ENCODE data around the gene C11orf54. TPM values are rescaled to one million over a fixed set of nuclear protein-coding genes. Genes with fewer than 3 reads are reported as not detected.

The C11orf54 gene
- total RNA-seq, 1 donor from 2014 or later, result 19.7 TPM

DNA sequence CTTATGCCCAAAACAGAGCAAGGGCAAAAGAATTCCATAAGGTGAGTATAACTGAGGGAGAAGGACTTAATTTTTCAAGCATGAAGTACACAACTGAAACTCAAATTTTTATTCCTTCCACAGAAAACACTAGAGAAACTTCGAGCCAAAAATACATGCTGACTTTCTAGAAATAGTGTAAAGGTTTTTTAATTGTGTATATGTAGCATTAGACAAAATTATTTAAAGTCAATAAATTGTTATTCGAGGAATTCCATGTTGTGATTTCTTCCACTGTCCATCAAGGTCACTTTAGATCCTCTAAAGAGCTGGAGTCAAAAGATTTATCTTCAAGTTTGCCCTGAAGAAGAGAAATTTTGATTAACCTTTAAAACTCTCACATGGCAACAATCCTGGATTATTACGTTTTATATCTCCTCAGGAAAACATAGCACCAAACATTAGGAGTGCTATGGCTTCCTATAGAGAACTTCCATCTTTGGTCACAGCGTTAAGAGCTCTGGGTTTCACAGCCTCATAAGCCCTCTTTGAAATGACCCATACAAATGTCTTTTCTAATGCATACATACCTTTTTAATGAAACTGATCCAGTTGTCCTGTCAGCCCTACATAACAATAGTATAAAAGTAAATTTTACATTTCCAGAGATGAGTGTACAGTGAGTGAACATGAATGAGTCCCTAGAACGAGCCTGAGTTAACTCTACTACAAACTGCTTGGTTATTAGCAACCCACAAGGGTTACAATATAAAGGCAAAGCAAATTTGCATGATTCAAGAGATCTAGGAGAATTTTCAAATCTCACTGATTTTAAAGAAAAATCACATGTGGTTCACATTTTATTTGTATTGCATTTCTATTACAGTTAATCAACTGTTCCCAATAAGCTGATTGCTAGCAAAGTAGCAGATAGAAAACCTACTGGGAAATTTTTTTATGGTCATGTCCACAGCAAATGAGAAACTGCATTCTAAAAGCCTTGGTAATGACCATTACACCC is 11.1 kb upstream of the C11orf54 start:
- TF ChIP-seq, protein P1, sequence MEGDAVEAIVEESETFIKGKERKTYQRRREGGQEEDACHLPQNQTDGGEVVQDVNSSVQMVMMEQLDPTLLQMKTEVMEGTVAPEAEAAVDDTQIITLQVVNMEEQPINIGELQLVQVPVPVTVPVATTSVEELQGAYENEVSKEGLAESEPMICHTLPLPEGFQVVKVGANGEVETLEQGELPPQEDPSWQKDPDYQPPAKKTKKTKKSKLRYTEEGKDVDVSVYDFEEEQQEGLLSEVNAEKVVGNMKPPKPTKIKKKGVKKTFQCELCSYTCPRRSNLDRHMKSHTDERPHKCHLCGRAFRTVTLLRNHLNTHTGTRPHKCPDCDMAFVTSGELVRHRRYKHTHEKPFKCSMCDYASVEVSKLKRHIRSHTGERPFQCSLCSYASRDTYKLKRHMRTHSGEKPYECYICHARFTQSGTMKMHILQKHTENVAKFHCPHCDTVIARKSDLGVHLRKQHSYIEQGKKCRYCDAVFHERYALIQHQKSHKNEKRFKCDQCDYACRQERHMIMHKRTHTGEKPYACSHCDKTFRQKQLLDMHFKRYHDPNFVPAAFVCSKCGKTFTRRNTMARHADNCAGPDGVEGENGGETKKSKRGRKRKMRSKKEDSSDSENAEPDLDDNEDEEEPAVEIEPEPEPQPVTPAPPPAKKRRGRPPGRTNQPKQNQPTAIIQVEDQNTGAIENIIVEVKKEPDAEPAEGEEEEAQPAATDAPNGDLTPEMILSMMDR (IDR thresholded peaks at IDR 0.05; ENCODE audit: insufficient read depth, low read length, severe bottlenecking), result no peak
- Histone ChIP-seq H3K36me3 (ENCODE audit: control insufficient read depth, insufficient read depth, low read length) (peaks cover 16% of the 10 kb centered on the region), H3K4me3 (ENCODE audit: low read depth, low read length) (no peak overlapping the region), H3K27me3 (ENCODE audit: control insufficient read depth, insufficient read depth, low read length) (no peaks in the 10 kb centered on the region)
- FAIRE-seq (no peak), DNase-seq (ENCODE audit: low read depth) (no peak)

DNA sequence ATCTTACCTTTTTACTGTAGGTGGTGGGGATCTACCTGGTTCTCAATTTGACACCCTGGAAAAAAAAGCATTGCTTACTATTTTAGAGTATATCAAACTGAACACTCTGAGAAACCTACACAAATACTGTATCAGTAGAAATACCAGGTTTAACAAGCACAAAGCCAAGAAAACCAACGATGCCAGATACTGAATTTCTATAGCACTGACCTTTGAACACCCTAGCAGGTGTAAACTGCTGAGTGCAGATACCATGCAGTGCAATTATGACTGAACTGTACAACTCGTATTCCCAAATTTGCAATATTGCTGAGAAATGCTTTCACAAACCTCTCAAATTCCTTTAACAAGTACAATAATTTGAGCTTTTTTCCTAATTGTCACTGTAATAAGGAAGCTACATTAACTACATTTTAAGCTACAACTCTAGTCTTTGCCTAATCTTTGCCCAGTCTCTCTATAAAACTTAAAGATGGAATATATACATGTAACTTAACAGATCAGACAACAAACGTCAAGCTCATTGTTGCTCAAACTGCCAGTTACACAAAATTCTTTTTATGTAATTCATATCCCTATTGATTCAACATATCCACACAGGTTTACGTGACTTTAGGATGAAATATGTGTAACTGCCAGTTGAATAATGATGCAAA is 9.1 kb upstream of the C11orf54 start:
- no peak for FAIRE-seq
- H3K36me3 ChIP-seq (ENCODE audit: control insufficient read depth, insufficient read depth, low read length), result peaks cover 18% of the 10 kb centered on the region
- TF ChIP-seq, protein P1 (IDR thresholded peaks at IDR 0.05; ENCODE audit: insufficient read depth, low read length, severe bottlenecking), result no peak

GRCh38 chr11:93733474-93733873 is 8.0 kb upstream of the C11orf54 start:
- no peak for FAIRE-seq
- TF ChIP-seq, protein P1 (IDR thresholded peaks at IDR 0.05; ENCODE audit: insufficient read depth, low read length, severe bottlenecking), result no peak
- Histone ChIP-seq H3K27me3 (ENCODE audit: control insufficient read depth, insufficient read depth, low read length) (no peaks in the 10 kb centered on the region), H3K4me3 (ENCODE audit: low read depth, low read length) (no peak overlapping the region), H3K36me3 (ENCODE audit: control insufficient read depth, insufficient read depth, low read length) (peaks cover 20% of the 10 kb centered on the region)
- DNase-seq (ENCODE audit: low read depth), result no peak

More for the DNA sequence above, 9.1 kb upstream of the C11orf54 start:
- no peak for DNase-seq (ENCODE audit: low read depth)
- no peak overlapping the region for H3K4me3 ChIP-seq (ENCODE audit: low read depth, low read length)
- H3K27me3 ChIP-seq (ENCODE audit: control insufficient read depth, insufficient read depth, low read length), result no peaks in the 10 kb centered on the region

DNA sequence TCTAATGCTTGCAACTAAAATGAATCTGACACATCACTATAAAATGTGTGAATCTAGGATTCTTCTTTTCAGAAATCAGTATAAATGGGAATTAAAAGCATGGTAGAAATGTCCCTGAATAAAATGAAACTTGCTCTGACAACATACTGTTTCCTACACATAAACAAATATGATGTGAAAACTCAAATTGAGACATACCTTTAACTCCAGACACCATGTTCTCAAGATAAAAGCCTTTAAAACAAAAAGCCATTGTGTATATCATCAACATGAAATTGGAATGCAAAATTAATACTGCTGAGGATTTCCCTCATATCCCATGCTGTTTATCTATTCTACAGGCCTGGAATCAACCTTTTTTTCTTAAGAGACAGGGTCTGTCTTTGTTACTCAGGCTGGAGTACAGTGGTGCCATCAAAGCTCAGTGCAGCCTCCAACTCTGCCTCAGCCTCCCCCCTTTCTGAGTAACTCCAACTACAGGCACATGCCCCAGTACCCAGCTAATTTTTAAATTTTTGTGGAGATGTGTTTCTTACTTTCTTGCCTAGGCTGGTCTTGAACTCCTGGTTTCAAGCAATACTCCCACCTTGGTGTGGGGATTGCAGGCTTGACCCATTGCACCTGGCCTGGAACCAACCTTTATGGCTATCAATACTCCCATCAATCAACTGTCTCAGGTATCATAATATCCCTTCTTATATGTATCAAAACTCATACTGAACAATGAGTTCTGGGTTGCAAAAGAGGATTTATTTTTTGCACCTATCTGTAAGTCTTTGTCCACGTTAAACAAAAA is 6.8 kb upstream of the C11orf54 start:
- H3K4me3 ChIP-seq (ENCODE audit: low read depth, low read length), result no peak overlapping the region
- TF ChIP-seq, protein P1 (IDR thresholded peaks at IDR 0.05; ENCODE audit: insufficient read depth, low read length, severe bottlenecking), result no peak
- H3K36me3 ChIP-seq (ENCODE audit: control insufficient read depth, insufficient read depth, low read length), result peaks cover 21% of the 10 kb centered on the region
- FAIRE-seq (no peak), DNase-seq (ENCODE audit: low read depth) (no peak)
- no peaks in the 10 kb centered on the region for H3K27me3 ChIP-seq (ENCODE audit: control insufficient read depth, insufficient read depth, low read length)

DNA sequence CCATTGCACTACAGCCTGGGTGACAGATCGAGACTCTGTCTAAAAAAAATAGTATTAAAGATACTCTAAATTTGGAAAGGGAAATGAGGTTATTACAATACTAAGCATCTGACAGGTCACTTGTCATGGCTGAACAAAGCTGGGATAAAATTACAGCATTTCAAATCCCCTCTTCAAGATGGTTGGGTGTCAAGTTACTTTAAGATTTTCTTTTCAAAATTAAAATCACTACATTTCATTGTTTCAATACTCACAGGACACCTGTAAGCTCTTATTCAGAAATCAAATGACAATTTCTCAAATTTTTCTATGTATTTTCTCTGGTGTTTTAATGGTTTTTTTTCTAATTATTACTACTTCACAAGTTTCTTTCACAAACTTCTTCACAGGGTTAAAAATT is 5.8 kb upstream of the C11orf54 start:
- Histone ChIP-seq H3K27me3 (ENCODE audit: control insufficient read depth, insufficient read depth, low read length) (no peaks in the 10 kb centered on the region), H3K36me3 (ENCODE audit: control insufficient read depth, insufficient read depth, low read length) (peaks cover 25% of the 10 kb centered on the region), H3K4me3 (ENCODE audit: low read depth, low read length) (no peak overlapping the region)
- FAIRE-seq (no peak), DNase-seq (ENCODE audit: low read depth) (no peak)
- TF ChIP-seq, protein P1 (IDR thresholded peaks at IDR 0.05; ENCODE audit: insufficient read depth, low read length, severe bottlenecking), result no peak
